IMR-90 (cell line): ENCODE results near the gene CPLX3. TPM values are rescaled to one million over a fixed set of nuclear protein-coding genes. Genes with fewer than 3 reads are reported as not detected.
A peak's percentile ranks its signal among the peaks of the same experiment; 100 is the strongest.

ENCODE experiments used
- ATAC-seq: fragments of 200-7000 bp; cut with Tn5 transposase; 2 replicates; pipeline ENCODE4 v1.9.1; 2020; ENCODE audit warnings: low read depth, mild to moderate bottlenecking, moderate library complexity
- BruUV-seq: library from RNA; stranded (reverse); fragments of 400-500 nt; replicated peaks from 2 replicates; lab custom pipeline; 2021; lab: Mats Ljungman, UMichigan
- CTCF ChIA-PET: fragments of 300-600 bp; formaldehyde crosslinking; extraction: SDS; loops from one replicate; lab custom pipeline; 2021; ENCODE audit warnings: antibody characterized with exemption; lab: Yijun Ruan, JAX
- POLR2A ChIA-PET: fragments of 300-600 bp; sonication (Branson Sonifier 250); formaldehyde crosslinking; loops from one replicate; lab custom pipeline; 2022; ENCODE audit warnings: antibody characterized with exemption; ENCODE audit not compliant: unreplicated experiment; lab: Charles Lee
- DNase-seq: peaks from one replicate; pipeline ENCODE4 v3.0.0; 2013
- H2AFZ ChIP-seq: replicated peaks from 2 replicates; pipeline ENCODE3; 2013; ENCODE audit warnings: low read length, mild to moderate bottlenecking; ENCODE audit not compliant: poor library complexity
- H2AK5ac ChIP-seq: 2 replicates; pipeline ENCODE4 v1.6.1; 2013; ENCODE audit warnings: low read depth, low read length, inconsistent platforms
- H2AK9ac ChIP-seq: replicated peaks from 2 replicates; pipeline ENCODE3; 2013; ENCODE audit warnings: mild to moderate bottlenecking, low read depth, low read length, moderate library complexity; ENCODE audit not compliant: poor library complexity
- H2BK120ac ChIP-seq: 2 replicates; pipeline ENCODE4 v1.6.1; 2013; ENCODE audit warnings: low read depth, low read length, inconsistent platforms
- H2BK15ac ChIP-seq: 3 replicates; pipeline ENCODE4 v1.6.1; 2013; ENCODE audit warnings: low read depth, low read length, inconsistent platforms
- H2BK20ac ChIP-seq: 2 replicates; pipeline ENCODE4 v1.6.1; 2013; ENCODE audit warnings: low read depth, mild to moderate bottlenecking, inconsistent platforms, low read length, moderate library complexity
- H2BK5ac ChIP-seq: 2 replicates; pipeline ENCODE4 v1.6.1; 2013; ENCODE audit warnings: mild to moderate bottlenecking, low read depth, low read length, inconsistent platforms; ENCODE audit not compliant: poor library complexity, severe bottlenecking
- H3K14ac ChIP-seq: replicated peaks from 2 replicates; pipeline ENCODE4 v1.6.1; 2013; ENCODE audit warnings: low read depth, low read length, inconsistent platforms
- H3K18ac ChIP-seq: 2 replicates; pipeline ENCODE4 v1.6.1; 2013; ENCODE audit warnings: low read depth, low read length, control low read depth
- H3K23ac ChIP-seq: 2 replicates; pipeline ENCODE4 v1.6.1; 2013; ENCODE audit warnings: low read depth, low read length, inconsistent platforms
- H3K27ac ChIP-seq: 2 replicates; pipeline ENCODE4 v1.5.1; 2013; ENCODE audit warnings: mild to moderate bottlenecking, control low read depth, low read length; ENCODE audit not compliant: insufficient read depth
- H3K27me3 ChIP-seq: 2 replicates; pipeline ENCODE4 v1.6.1; 2013; ENCODE audit warnings: low read length; ENCODE audit not compliant: control insufficient read depth, insufficient read depth
- H3K36me3 ChIP-seq: 2 replicates; pipeline ENCODE4 v1.6.1; 2013; ENCODE audit warnings: low read length, mixed read lengths; ENCODE audit not compliant: control insufficient read depth, insufficient read depth
- H3K4ac ChIP-seq: 2 replicates; pipeline ENCODE4 v1.6.1; 2013; ENCODE audit warnings: low read depth, low read length, inconsistent platforms
- H3K4me1 ChIP-seq: 2 replicates; pipeline ENCODE4 v1.6.1; 2013; ENCODE audit warnings: low read length, mixed read lengths; ENCODE audit not compliant: control insufficient read depth, insufficient read depth
- H3K4me2 ChIP-seq: 2 replicates; pipeline ENCODE4 v1.6.1; 2013; ENCODE audit warnings: low read depth, mild to moderate bottlenecking, control low read depth, low read length, moderate library complexity
- H3K4me3 ChIP-seq: 2 replicates; pipeline ENCODE4 v1.5.1; 2013; ENCODE audit warnings: low read depth, mild to moderate bottlenecking, control low read depth, low read length, moderate library complexity; ENCODE audit not compliant: insufficient read depth
- H3K56ac ChIP-seq: 2 replicates; pipeline ENCODE4 v1.6.1; 2013; ENCODE audit warnings: low read length, inconsistent platforms; ENCODE audit not compliant: insufficient read depth; ENCODE audit errors: extremely low read depth
- H3K79me1 ChIP-seq, 2 experiments: 2 replicates each; pipeline ENCODE4 v1.6.1; 2013; ENCODE audit warnings: low read length in 2 of 2, inconsistent platforms in 1 of 2, low read depth in 1 of 2
- H3K9ac ChIP-seq: 2 replicates; pipeline ENCODE4 v1.6.1; 2013; ENCODE audit warnings: low read depth, low read length, control low read depth
- H3K9me1 ChIP-seq: 2 replicates; pipeline ENCODE4 v1.6.1; 2013; ENCODE audit warnings: low read length, inconsistent platforms; ENCODE audit not compliant: insufficient read depth
- H3K9me3 ChIP-seq: 2 replicates; pipeline ENCODE4 v1.6.1; 2013; ENCODE audit warnings: low read length; ENCODE audit not compliant: control insufficient read depth, insufficient read depth
- H4K20me1 ChIP-seq: 2 replicates; pipeline ENCODE4 v1.6.1; 2013; ENCODE audit warnings: low read length, inconsistent platforms; ENCODE audit not compliant: insufficient read depth
- H4K5ac ChIP-seq: 2 replicates; pipeline ENCODE4 v1.6.1; 2013; ENCODE audit warnings: mild to moderate bottlenecking, low read depth, low read length, control low read depth
- H4K8ac ChIP-seq, 2 experiments: 2 replicates each; pipeline ENCODE4 v1.6.1; 2013; ENCODE audit warnings: low read depth in 2 of 2, low read length in 2 of 2, control low read depth in 1 of 2, inconsistent platforms in 1 of 2
- H4K91ac ChIP-seq: 2 replicates; pipeline ENCODE4 v1.6.1; 2013; ENCODE audit warnings: low read depth, low read length, inconsistent platforms; ENCODE audit not compliant: insufficient read depth
- CHD1 ChIP-seq: IDR thresholded peaks from 2 replicates; pipeline ENCODE4 v1.6.1; 2012; ENCODE audit warnings: low read depth, low read length, improper control_type of control experiment
- MAFK ChIP-seq: IDR thresholded peaks from 2 replicates; pipeline ENCODE4 v1.6.1; 2012; ENCODE audit warnings: low read depth, low read length, improper control_type of control experiment
- RCOR1 ChIP-seq: IDR thresholded peaks from 2 replicates; pipeline ENCODE4 v1.6.1; 2012; ENCODE audit warnings: mild to moderate bottlenecking, low read length, improper control_type of control experiment; ENCODE audit not compliant: insufficient replicate concordance
- SMC3 ChIP-seq: fragments of 150-350 bp; IDR thresholded peaks from 2 replicates; pipeline ENCODE4 v1.6.1; 2016; ENCODE audit warnings: low read depth, mild to moderate bottlenecking, antibody characterized with exemption, low read length, moderate library complexity
- WGBS, 2 experiments: methylation state at CpG; one replicate each; pipeline versions ENCODE4 v1.1.5 to v1.1.7; 2013; ENCODE audit warnings: missing lambda C conversion rate in 2 of 2; ENCODE audit not compliant: insufficient read length in 1 of 2; ENCODE audit errors: extremely low coverage in 2 of 2; 5-methylcytosine and 5-hydroxymethylcytosine counted together
- dilution Hi-C: fragments of 300-500 bp; cut with HindIII; formaldehyde crosslinking; loops from one replicate; pipeline ENCODE4 v1.14.3; 2018; ENCODE audit warnings: low sequenced_read_pairs; ENCODE audit not compliant: unreplicated experiment
- in situ Hi-C: fragments of 300-500 bp; cut with MboI; formaldehyde crosslinking; loops from 3 replicates; pipeline ENCODE4 v1.14.3; 2019; ENCODE audit warnings: low sequenced_read_pairs, inconsistent platforms, mixed read lengths
- intact Hi-C: fragments of 100-400 bp; cut with micrococcal nuclease; formaldehyde crosslinking; loops from 2 replicates; pipeline ENCODE4 v1.10.0; 2022
- polyA plus RNA-seq, 3 experiments: library from polyadenylated mRNA; depleted of rRNA; stranded (reverse); fragments of >200 nt; gene quantifications; 2 replicates each; pipeline ENCODE4 v1.2.3, GENCODE V29; 2012; ENCODE audit warnings: low replicate concordance in 1 of 3
- total RNA-seq: library from RNA; depleted of rRNA; stranded (reverse); fragments of >200 nt; gene quantifications from 2 replicates; pipeline ENCODE4 v1.2.3, GENCODE V29; 2012

CPLX3 gene
- total and polyA plus RNA-seq, 2 of the 4 experiments (the other 2 are of a cell fraction), result not detected

DNA sequence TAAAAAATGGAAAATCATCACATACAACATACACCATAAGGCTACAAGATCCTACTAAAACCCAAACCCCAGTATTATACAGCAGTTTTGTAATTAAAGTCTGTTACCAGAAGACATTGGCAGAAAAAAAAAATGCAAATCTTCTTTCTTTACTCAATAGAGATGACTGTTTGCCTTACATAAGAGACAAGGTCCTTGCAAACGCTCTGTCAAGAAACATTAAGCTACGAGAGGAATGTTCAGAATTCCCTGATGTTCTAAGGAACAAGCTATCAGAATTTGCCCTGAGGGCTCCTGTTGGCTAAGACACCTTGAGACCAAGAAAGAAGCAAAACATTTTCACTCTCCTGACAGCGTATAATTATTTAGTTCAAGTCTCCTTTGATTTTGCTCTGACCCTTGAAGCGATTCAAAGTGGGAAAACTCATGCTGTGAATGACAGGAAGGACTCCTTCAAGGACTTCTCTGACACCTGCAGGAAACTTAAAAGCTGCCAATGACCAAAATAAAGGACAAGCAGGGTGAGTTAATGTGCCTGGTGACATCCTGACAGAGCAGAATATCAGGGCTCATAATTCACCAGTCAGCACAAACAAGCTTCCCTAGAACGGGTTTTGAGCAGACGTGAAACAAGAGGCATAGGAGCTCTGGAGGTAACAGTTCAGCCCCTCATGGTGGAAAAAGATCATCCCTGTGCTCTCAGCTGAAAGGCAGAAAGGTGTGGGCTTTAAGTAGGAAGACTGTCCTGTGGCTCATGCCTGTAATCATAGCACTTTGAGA is 44.2 kb downstream of the CPLX3 start:
- DNase-seq (no peak), ATAC-seq (no peak)
- H3K9me3 ChIP-seq, result no peaks in the 10 kb centered on the region
- no peak overlapping the region for H2AK9ac ChIP-seq
- no peak overlapping the region for H3K9ac ChIP-seq
- H3K14ac ChIP-seq, result no peak overlapping the region
- no peak overlapping the region for H4K8ac ChIP-seq
- ChIA-PET CTCF (interaction anchor here (1.1 to 1.2 kb wide), 2 partner anchors 88 to 100 kb away, joined by 3 to 10 read pairs; no protein-coding TSS in a partner anchor), POLR2A (interaction anchor here (0.7 kb wide), 1 partner anchor 9 kb away, joined by 4 read pairs; no protein-coding TSS in a partner anchor)
- intact Hi-C loops, result no loop called here
- in situ Hi-C loops, result no loop called here
- peak overlapping the region; percentile 50; the same call in 1 of the 2 replicates for H3K23ac ChIP-seq
- H3K79me1 ChIP-seq, result peaks cover 13 to 76% of the 10 kb centered on the region in 2 experiments; a peak in 3 of 4 replicates
- peaks cover 2% of the 10 kb centered on the region for H3K36me3 ChIP-seq
- no peak overlapping the region for H3K4me3 ChIP-seq
- TF ChIP-seq SMC3 (no peak), CHD1 (no peak), MAFK (peak; percentile 32; the same call in 1 of the 2 replicates), RCOR1 (no peak)
- no peak overlapping the region for H3K4ac ChIP-seq
- no peak overlapping the region for H4K91ac ChIP-seq
- no peak overlapping the region for H2BK5ac ChIP-seq
- no peak overlapping the region for H3K18ac ChIP-seq
- H2AFZ ChIP-seq, result no peak overlapping the region
- BruUV-seq, result TSS peak; percentile 18
- H3K56ac ChIP-seq, result no peak overlapping the region
- no peak overlapping the region for H4K5ac ChIP-seq
- peaks cover 64% of the 10 kb centered on the region for H4K20me1 ChIP-seq
- no peak overlapping the region for H2BK15ac ChIP-seq
- no peak overlapping the region for H2BK120ac ChIP-seq
- no peak overlapping the region for H3K4me2 ChIP-seq
- H3K4me1 ChIP-seq, result peaks cover 18% of the 10 kb centered on the region
- H3K27ac ChIP-seq, result no peak overlapping the region
- no peaks in the 10 kb centered on the region for H3K27me3 ChIP-seq
- no peak overlapping the region for H2BK20ac ChIP-seq
- WGBS, 2 experiments, result no CpG with 5 or more reads among the region's 6 CpGs
- H2AK5ac ChIP-seq, result no peak overlapping the region
- H3K9me1 ChIP-seq, result peaks cover 38% of the 10 kb centered on the region
- dilution Hi-C loops, result no loop called here
